ENCODE measurements around the gene DDX17. TPM values are rescaled to one million over a fixed set of nuclear protein-coding genes. Genes with fewer than 3 reads are reported as not detected.

The DDX17 gene
- total RNA-seq, 1 experiment from 2014 or later = 322 TPM

- Mint-ChIP-seq H3K36me3 (ENCODE audit: insufficient read depth, unreplicated experiment) (peaks cover 83% of the 10 kb centered on the region), H3K4me1 (ENCODE audit: insufficient read depth, unreplicated experiment) (no peaks in the 10 kb centered on the region), H3K9me3 (ENCODE audit: unreplicated experiment) (no peaks in the 10 kb centered on the region), H3K27me3 (ENCODE audit: insufficient read depth, unreplicated experiment) (no peaks in the 10 kb centered on the region), H3K4me3 (ENCODE audit: unreplicated experiment) (no peak overlapping the region), H3K27ac (ENCODE audit: low read depth, unreplicated experiment) (no peak overlapping the region)
- BruUV-seq (replicated peaks) = no TSS peak
- no peak for DNase-seq (ENCODE audit: unreplicated experiment)
- CTCF ChIA-PET = no interaction called here
- POLR2A ChIA-PET = interaction anchor here (2.0 to 3.4 kb wide), 2 partner anchors 8 to 12 kb away, joined by 5 to 21 read pairs; no protein-coding TSS in a partner anchor
- no peak for TF ChIP-seq CTCF (IDR thresholded peaks at IDR 0.05; ENCODE audit: unreplicated experiment)
- intact Hi-C loops (cut with micrococcal nuclease) = no loop called here
Measured at GRCh38 chr22:38482662-38483308, 23.3 kb downstream of the DDX17 start.

GRCh38 chr22:38481871-38482332 is 24.2 kb downstream of the DDX17 start:
- intact Hi-C loops (cut with micrococcal nuclease) = no loop called here
- CTCF ChIA-PET = interaction anchor here (0.8 kb wide), 1 partner anchor 516 kb away, joined by 3 read pairs; no protein-coding TSS in a partner anchor
- no peaks in the 10 kb centered on the region for H3K4me1 Mint-ChIP-seq (ENCODE audit: insufficient read depth, unreplicated experiment)

DNA sequence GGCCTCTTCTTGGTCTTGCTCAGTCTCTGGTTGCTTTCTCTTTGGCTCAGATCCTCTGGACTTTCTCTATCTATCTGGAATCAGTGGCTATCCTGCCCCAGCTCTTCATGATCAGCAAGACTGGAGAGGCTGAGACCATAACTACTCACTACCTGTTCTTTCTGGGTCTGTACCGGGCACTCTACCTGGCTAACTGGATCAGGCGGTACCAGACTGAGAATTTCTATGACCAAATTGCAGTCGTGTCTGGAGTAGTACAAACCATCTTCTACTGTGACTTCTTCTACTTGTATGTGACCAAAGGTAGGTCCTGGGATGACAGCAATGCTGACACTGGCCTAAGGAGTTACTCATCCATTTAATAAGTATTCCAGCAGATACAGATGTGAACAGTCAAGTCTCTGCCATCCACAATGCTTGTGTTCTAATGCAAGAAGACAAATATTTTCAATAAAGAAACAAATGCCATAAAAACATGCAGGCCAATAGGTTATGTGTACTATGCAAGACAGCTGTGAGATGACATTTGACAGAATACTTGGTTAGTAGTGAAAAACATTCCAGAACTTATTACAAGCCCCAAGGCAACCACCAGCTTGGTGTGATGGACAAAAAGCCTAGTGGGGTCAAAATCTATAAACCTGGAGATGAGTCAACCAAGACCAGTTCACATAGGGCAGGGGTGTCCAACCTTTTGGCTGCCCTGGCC is 24.8 kb downstream of the DDX17 start:
- Mint-ChIP-seq H3K27ac (ENCODE audit: low read depth, unreplicated experiment) (no peak overlapping the region), H3K4me3 (ENCODE audit: unreplicated experiment) (no peak overlapping the region), H3K9me3 (ENCODE audit: unreplicated experiment) (no peaks in the 10 kb centered on the region), H3K27me3 (ENCODE audit: insufficient read depth, unreplicated experiment) (no peaks in the 10 kb centered on the region), H3K36me3 (ENCODE audit: insufficient read depth, unreplicated experiment) (peaks cover 68% of the 10 kb centered on the region), H3K4me1 (ENCODE audit: insufficient read depth, unreplicated experiment) (no peaks in the 10 kb centered on the region)
- intact Hi-C loops (cut with micrococcal nuclease) = no loop called here
- DNase-seq (ENCODE audit: unreplicated experiment) = no peak
- ChIA-PET CTCF (interaction anchor here (0.6 to 0.8 kb wide), 2 partner anchors 516 to 586 kb away, joined by 3 read pairs; no protein-coding TSS in a partner anchor), POLR2A (interaction anchor here (0.6 to 3.4 kb wide), 10 partner anchors 8 to 187 kb away, joined by 3 to 21 read pairs (median 4); partner anchors contain the start of gene KDELR3)
- no peak for TF ChIP-seq CTCF (IDR thresholded peaks at IDR 0.05; ENCODE audit: unreplicated experiment)
- no TSS peak for BruUV-seq (replicated peaks)

More at GRCh38 chr22:38481871-38482332, 24.2 kb downstream of the DDX17 start:
- no peaks in the 10 kb centered on the region for H3K27me3 Mint-ChIP-seq (ENCODE audit: insufficient read depth, unreplicated experiment)
- no TSS peak for BruUV-seq (replicated peaks)
- peaks cover 74% of the 10 kb centered on the region for H3K36me3 Mint-ChIP-seq (ENCODE audit: insufficient read depth, unreplicated experiment)
- DNase-seq (ENCODE audit: unreplicated experiment) = no peak
- no peaks in the 10 kb centered on the region for H3K9me3 Mint-ChIP-seq (ENCODE audit: unreplicated experiment)
- POLR2A ChIA-PET = interaction anchor here (0.9 to 3.4 kb wide), 3 partner anchors 8 to 14 kb away, joined by 3 to 21 read pairs (median 6); no protein-coding TSS in a partner anchor
- no peak overlapping the region for H3K27ac Mint-ChIP-seq (ENCODE audit: low read depth, unreplicated experiment)
- H3K4me3 Mint-ChIP-seq (ENCODE audit: unreplicated experiment) = no peak overlapping the region
- TF ChIP-seq CTCF (IDR thresholded peaks at IDR 0.05; ENCODE audit: unreplicated experiment) = no peak
